Left colon (tissue), 2 donors: Measurements from ENCODE around the gene TRIM44. TPM values are rescaled to one million over a fixed set of nuclear protein-coding genes. Genes with fewer than 3 reads are reported as not detected.
"Not testable (repeated sequence)": the region's sequence is repeated elsewhere in the genome, so short reads cannot be mapped to it uniquely, and the experiment has no call there.

Experiments used
- ATAC-seq: fragments of 200-7000 bp; cut with Tn5 transposase; one replicate; pipeline ENCODE4 v1.9.1; 2020; ENCODE audit warnings: mild to moderate bottlenecking, moderate library complexity
- DNase-seq, 2 donors: peaks; one replicate each; pipeline ENCODE4 v3.0.0-alpha.2; 2020
- intact Hi-C, 2 donors: fragments of 100-400 bp; cut with DNase I in 1 of 2; cut with micrococcal nuclease in 1 of 2; formaldehyde crosslinking; loops; one replicate each; pipeline versions ENCODE4 v1.11.2 to v1.14.0; 2022; cut with DNase I, micrococcal nuclease
- total RNA-seq, 2 donors: library from RNA; stranded (reverse); fragmentation: NEBNext Ultra II Directional; extraction: Animal tissue kit (Norgen Biotek cat#: 25700); gene quantifications; one replicate each; pipeline ENCODE4 v1.2.1, GENCODE V29; 2021
- donor health status: DM: no; HTN: no; CAD: no.
- donor health status: DM: yes; HTN: yes; CAD: no.

TRIM44 gene
- total RNA-seq, 2 donors from 2014 or later, result 45.7 to 49.4 TPM

DNA sequence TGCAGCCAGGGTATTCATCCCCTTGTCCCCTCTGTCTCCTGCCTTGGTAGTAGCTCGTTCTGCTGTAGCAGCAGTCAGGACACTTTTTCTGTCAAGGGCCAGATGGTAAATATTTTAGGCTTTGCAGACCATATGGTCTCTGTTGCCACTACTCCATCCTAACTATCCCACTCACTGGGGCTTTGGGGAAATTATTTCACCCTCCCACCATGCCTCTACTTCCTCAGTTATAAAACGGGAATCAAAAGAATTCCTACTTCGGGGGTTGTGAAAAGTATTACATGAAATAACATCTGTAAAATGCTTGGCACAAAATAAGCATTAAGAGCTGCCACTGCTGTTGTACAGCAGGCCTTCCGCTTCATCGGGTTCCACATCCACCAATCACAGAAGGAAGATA is 191.4 kb downstream of the TRIM44 start:
- ATAC-seq (no peak), DNase-seq (no peak)
- intact Hi-C loops, result no loop called here

DNA sequence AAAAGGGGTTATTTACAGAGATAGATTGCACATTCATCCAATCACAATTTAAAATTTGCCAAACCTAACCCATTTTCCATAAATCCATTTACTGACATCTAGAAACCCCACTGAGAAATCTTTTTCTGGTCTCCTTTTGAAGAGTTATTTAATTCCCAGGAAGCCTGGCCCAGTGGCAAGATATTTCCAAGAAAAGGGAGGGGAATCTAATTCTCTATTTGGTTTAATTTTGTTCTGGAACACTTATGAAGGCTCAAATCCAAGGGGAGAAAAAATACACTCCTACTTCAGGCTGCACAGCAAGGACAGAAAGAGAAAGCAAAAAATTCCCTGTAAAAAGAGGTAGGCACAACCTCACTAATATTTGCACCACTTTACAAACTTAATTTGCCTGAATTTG is 193.1 kb downstream of the TRIM44 start:
- DNase-seq (no peak), ATAC-seq (no peak)
- intact Hi-C loops, result no loop called here

DNA sequence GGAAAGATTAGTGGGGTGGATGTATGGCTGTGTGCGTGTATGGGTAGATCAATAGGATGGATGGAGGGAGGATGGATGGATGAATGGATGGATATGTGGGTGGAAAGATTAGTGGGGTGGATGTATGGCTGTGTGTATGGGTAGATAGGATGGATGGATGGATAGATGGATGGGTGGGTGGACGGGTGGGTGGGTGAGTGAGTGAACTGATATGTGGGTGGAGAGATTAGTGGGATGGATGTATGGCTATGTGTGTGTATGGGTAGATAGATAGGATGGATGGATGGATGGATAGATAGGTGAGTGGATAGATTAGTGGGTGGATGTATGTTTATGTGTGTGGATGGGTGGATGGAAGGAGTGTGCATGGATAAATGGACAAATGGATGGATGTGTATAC is 193.7 kb downstream of the TRIM44 start:
- DNase-seq (no peak), ATAC-seq (no peak)
- intact Hi-C loops, result no loop called here

DNA sequence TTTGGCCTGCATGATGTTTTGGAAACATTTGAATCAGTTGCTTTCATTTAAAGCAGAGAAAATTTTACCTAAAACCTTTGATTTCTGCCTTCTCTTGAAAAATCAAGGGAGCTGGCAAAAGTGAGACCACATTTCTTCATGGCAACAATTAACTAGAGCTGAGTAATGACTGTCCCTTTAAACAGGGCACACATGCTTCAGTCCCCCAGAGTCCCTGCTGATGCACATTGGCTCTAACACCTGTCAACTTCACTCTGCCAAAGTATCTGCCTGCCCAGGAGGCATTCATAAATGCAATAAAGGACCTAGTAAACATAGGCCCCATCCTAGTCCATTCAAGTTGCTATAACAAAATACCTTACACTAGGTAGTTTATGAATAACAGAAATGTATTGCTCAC is 194.2 kb downstream of the TRIM44 start:
- intact Hi-C loops, result no loop called here
- DNase-seq, result no peak
- ATAC-seq, result no peak

DNA sequence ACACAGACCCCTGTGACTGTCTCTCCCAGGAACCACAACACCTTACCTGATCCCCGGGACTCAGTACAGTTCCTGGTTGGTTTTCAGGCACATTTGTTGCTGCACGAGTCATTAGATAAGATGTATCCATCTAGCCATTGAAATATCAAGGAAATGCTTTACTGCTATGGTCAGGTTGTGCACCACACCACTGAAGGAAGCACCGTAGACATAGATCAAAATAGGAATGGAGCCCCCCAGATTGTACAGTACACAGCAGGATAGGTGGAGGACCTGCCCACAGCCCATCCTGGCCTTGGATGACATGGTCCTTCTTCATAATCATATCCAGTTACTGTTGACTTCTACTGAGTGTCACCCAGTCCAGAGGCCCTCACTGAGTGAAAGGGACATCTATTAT is 195.3 kb downstream of the TRIM44 start:
- DNase-seq, result no peak
- no peak for ATAC-seq
- intact Hi-C loops, result no loop called here

DNA sequence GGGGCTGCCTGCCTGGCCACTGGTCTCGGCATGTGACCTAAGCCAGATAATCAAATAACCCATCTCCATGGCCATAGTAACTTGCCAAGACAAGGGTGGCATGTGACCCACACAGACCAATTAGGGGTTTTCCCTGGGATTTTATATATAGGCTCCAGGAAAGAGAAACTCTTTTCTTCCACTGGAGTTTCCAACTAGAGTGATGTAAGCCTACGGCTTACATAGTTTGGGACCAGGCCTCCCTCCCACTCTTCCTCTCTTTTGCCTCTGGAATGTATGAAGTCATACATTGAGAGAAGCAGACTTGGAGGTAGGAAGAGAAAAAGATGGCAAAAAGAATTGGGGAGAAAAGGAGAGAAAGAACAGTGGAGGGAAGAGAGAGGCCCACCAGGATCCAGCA is 196.7 kb downstream of the TRIM44 start:
- intact Hi-C loops, result no loop called here
- no peak for ATAC-seq
- no peak for DNase-seq

DNA sequence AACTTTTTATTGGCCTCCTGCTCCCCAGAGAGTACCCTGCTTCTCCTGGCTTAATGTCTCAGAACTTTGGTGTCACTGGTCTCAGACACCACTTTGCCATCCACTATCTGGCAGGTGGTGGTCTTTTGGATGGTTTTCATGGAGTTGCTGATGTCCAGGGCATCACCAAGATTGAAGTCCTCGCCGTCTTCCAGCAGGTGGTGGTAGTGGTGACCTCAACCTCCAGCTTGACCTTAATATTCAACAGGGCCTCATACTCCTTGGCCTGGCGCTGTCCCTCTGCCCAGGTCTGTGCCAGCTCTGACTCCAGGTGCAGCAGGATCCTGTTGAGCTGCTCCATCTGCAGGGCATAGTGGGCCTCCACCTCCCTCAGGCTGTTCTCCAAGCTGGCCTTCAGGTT is 197.6 kb downstream of the TRIM44 start:
- ATAC-seq, intact Hi-C loops, DNase-seq: not testable (repeated sequence)

DNA sequence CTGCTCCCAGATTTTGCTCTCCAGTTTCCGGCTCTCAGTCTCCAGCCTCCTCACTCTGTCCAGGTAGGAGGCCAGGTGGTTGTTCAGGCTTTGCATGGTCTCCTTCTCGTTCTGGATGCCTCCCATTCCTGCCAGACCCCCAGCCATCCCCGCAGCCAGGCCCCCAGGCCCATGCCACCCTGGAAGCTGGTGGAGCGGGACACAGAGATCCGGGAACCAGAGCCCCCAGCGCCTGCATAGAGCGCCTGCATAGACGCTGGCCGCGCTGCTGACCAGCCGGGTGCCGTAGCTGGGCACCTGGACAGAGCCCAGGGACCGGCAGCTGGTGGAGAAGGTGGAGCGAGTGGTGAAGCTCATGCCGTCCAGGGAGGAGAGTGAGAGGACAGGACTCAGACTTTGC is 198.6 kb downstream of the TRIM44 start:
- DNase-seq, result no peak
- intact Hi-C loops, result no loop called here
- no peak for ATAC-seq

DNA sequence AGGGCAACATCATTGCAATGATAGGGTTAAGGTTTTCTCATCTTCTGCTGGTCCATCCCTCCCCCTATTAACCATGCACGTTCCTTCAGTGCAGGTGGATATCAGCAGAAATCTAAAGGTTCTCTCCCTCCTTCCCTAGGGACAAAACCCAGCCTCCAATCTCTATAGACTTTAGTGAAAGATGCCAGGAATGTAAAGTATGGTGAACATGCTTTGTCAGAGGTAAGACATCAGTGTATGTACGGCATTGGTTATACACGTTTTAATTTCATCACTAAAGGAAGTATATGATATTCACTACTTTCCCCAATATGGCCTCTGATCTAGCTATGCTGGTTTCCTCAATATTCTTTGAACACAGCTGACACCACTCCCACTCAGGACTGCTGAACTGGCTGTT is 200.1 kb downstream of the TRIM44 start:
- no peak for ATAC-seq
- intact Hi-C loops, result no loop called here
- DNase-seq, result no peak

DNA sequence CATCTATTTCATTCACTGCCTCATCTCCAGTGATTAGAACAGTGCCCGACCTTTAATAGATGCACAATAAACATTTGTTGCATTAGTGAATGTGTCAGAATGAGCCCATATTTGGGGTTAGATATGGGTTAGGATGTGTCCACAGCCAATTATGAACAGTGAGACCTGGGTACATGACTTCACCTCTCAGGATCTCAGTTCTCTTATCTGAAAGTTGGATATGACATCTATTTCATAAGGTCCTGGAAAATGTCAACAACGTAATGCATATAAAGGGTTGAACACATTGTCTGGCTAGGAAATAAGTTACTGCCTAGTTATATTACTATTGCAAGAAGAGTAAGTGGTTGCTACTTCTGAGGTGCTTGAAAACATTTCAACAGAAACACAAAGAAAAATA is 201.6 kb downstream of the TRIM44 start:
- ATAC-seq (no peak), DNase-seq (no peak)
- intact Hi-C loops, result no loop called here

DNA sequence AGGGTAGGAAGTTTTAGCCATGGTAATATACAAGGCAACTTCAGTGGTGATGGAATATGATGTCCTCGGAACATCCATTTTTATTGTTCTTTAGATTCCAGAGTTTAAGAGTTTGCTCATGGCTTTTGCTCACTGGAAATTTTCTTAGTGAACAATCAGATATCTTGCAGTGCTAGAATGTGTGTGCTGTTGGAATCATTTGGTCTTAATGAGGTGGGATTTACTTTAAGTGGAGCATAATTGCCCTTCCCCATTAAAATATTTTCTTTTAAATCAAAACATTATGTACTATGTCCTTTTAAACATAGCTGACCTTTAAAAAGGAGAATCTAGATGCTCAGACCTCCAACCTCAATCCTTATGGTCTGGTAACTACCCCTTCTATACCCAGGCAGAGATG is 204.0 kb downstream of the TRIM44 start:
- intact Hi-C loops, result no loop called here

More for the DNA sequence above, 204.0 kb downstream of the TRIM44 start:
- DNase-seq, result no peak
- ATAC-seq, result no peak

Other genes starting within 250 kb of the TRIM44 start
- under 1 TPM; 0.43 to 0.50 TPM for gene SLC1A2, start 243.2 kb upstream of the TRIM44 start, total RNA-seq
- gene PAMR1, start 137.2 kb upstream of the TRIM44 start, total RNA-seq, result 1 to 10 TPM; 3.8 to 8.0 TPM
- gene FJX1, start 44.3 kb upstream of the TRIM44 start, total RNA-seq, result under 1 TPM in 1 of 2 donors, not detected in 1; 0.50 TPM